Heart right ventricle (tissue), 16 donors: ENCODE results near the gene ZFP14. TPM values are rescaled to one million over a fixed set of nuclear protein-coding genes. Genes with fewer than 3 reads are reported as not detected.

Experiments
- ATAC-seq, 8 donors: fragments of 200-7000 bp; cut with Tn5 transposase; one replicate each; pipeline ENCODE4 v1.9.1; 2020; ENCODE audit warnings: mild to moderate bottlenecking in 8 of 8, moderate library complexity in 8 of 8, moderate number of reproducible peaks in 1 of 8
- DNase-seq, 2 donors: peaks; one replicate each; pipeline ENCODE4 v3.0.0-alpha.2; 2020
- H3K27ac ChIP-seq, 10 donors: fragments of 200-600 bp; sonication (generic) in 2 of 10; one replicate each; pipeline versions ENCODE4 v1.5.0 to v1.8.0; 2020 to 2022; ENCODE audit warnings: mild to moderate bottlenecking in 3 of 10
- H3K27me3 ChIP-seq, 7 donors: fragments of 200-600 bp; one replicate each; pipeline ENCODE4 v1.8.0; 2021 to 2022; ENCODE audit warnings: mild to moderate bottlenecking in 2 of 7
- H3K36me3 ChIP-seq, 9 donors: fragments of 200-600 bp; sonication (generic) in 1 of 9; one replicate each; pipeline versions ENCODE4 v1.5.0 to v1.8.0; 2020 to 2022; ENCODE audit warnings: mild to moderate bottlenecking in 2 of 9
- H3K4me1 ChIP-seq, 9 donors: fragments of 200-600 bp; sonication (generic) in 1 of 9; one replicate each; pipeline versions ENCODE4 v1.5.0 to v1.8.0; 2020 to 2022; ENCODE audit warnings: mild to moderate bottlenecking in 4 of 9
- H3K4me3 ChIP-seq, 10 donors: fragments of 200-600 bp; sonication (generic) in 2 of 10; one replicate each; pipeline versions ENCODE4 v1.5.0 to v1.8.0; 2020 to 2022; ENCODE audit warnings: mild to moderate bottlenecking in 7 of 10, moderate library complexity in 2 of 10
- H3K9me3 ChIP-seq, 11 donors: fragments of 200-600 bp in 10 of 11; sonication (generic) in 2 of 11; one replicate each; pipeline versions ENCODE4 v1.5.0 to v1.8.0; 2013 to 2022; ENCODE audit warnings: mild to moderate bottlenecking in 2 of 11, control low read depth in 1 of 11, moderate library complexity in 1 of 11
- CTCF ChIP-seq, 9 donors: fragments of 200-600 bp; sonication (generic) in 2 of 9; IDR thresholded peaks; one replicate each; pipeline versions ENCODE4 v1.5.0 to v1.8.0; 2021 to 2022; ENCODE audit warnings: antibody characterized with exemption in 9 of 9, mild to moderate bottlenecking in 5 of 9, moderate library complexity in 1 of 9
- WGBS, 2 donors: extraction: QIAGEN DNeasy Blood & Tissue Kit; methylation state at CpG; one replicate each; pipeline ENCODE4 v1.1.7; 2013; ENCODE audit warnings: inconsistent platforms in 1 of 2; 5-methylcytosine and 5-hydroxymethylcytosine counted together
- intact Hi-C, 10 donors: fragments of 100-400 bp; cut with DNase I; formaldehyde crosslinking; loops; one replicate each; pipeline versions ENCODE4 v1.11.1 to v1.14.2; 2022
- polyA plus RNA-seq, 2 donors: library from polyadenylated mRNA; stranded (reverse); fragments of 200-250 nt; gene quantifications; one replicate each; pipeline ENCODE4 v1.2.3, GENCODE V29; 2013
- total RNA-seq, 10 donors: library from RNA; stranded (reverse); fragmentation: NEBNext Ultra II Directional in 3 of 10; extraction: Animal tissue kit (Norgen Biotek cat#: 25700) in 3 of 10; gene quantifications; one replicate each; pipeline versions ENCODE4 v1.2.1 to v1.2.4, GENCODE V29; 2021 to 2023
- donor health status: Arrhythmogenic right ventricular cardiomyopathy.
- donor health status: ischemic (EF 13 %, LVEDD 7.1; RV severe dilation, severe dysfunction).
- donor health status: healthy with polysubstance abuse.
- donor health status: DM: no; HTN: yes; CAD: no.
- donor health status: DM: no; HTN: no; CAD: no.
- donor health status: ischemic (EF 25% LVEDD 6.9; RV normal size, moderate dysfunction).
- donor health status: ischemic (EF 25% LVEDD 5.7; RV mildly dilated, moderate dysfunction).
- donor health status: healthy.
- donor health status: DM: yes; HTN: yes; CAD: no.
- donor health status: Ischemic cardiomyopathy.
- donor health status: ischemic (EF 35%, LVEDD 5.7; RV mildly dilated, moderate dysfunction).
- donor health status: nonischemic (EF 11% LVEDD 7.7; RV severe dilation, severe dysfunction).
- donor health status: DM: yes; HTN: yes; CAD: no.
- donor health status: PGD.
- donor health status: ischemic (EF 29% LVEDD 5.4; RV normal size, mild dysfunction).
- donor health status: nonischemic (EF 23%, LVEDD 6.1; RV moderate dilation, normal function).

ZFP14 gene
- total and polyA plus RNA-seq, 12 donors = 0.62 to 4.0 (median 2.4) TPM

GRCh38 chr19:36420961-36421748, 42.2 kb upstream of the ZFP14 start:
- TF ChIP-seq CTCF (IDR thresholded peaks at IDR 0.05) = peak in 3 of 9 donors; percentile 23 to 36 (median 34)
- H3K9me3 ChIP-seq = peaks cover 0 to 23% (median 0%) of the 10 kb centered on the region in 11 donors
- 5 to 7% methylated on average over 61 of the region's 61 CpGs for WGBS, 2 donors
- peaks cover 2 to 37% (median 17%) of the 10 kb centered on the region in 9 donors for H3K4me1 ChIP-seq
- intact Hi-C loops = no loop called here
- peaks cover 0 to 21% (median 0%) of the 10 kb centered on the region in 7 donors for H3K27me3 ChIP-seq
- DNase-seq (peak; percentile 18 to 54), ATAC-seq (peak in 7 of 8 donors; percentile 30 to 68 (median 61))
- H3K27ac ChIP-seq = peak overlapping the region in 7 of 10 donors; percentile 23 to 64 (median 51)
- H3K4me3 ChIP-seq = peak overlapping the region; percentile 28 to 68 (median 60)
- no peaks in the 10 kb centered on the region for H3K36me3 ChIP-seq

GRCh38 chr19:36418287-36419001, 39.4 kb upstream of the ZFP14 start, which contains the start of gene ZFP82:
Gene ZFP82, minus strand, starts transcription at chr19:36418644. Its CDS starts 8,855 bp downstream, at chr19:36409789.
- peak in 1 of 9 donors; percentile 12 for TF ChIP-seq CTCF (IDR thresholded peaks at IDR 0.05)
- intact Hi-C loops = loop anchor here in 5 of 10 donors (1.0 to 5.0 kb wide), 5 partner anchors 36 to 71 kb away; partner anchors contain the start of genes ZNF566 (in 4 of the 5) and ZFP14 (in 1 of the 5)
- Histone ChIP-seq H3K4me1 (peaks cover 2 to 46% (median 17%) of the 10 kb centered on the region in 9 donors), H3K9me3 (peaks cover 0 to 35% (median 0%) of the 10 kb centered on the region in 11 donors), H3K27ac (peak within 1 kb of the TSS; percentile 86 to 96 (median 92)), H3K27me3 (peaks cover 0 to 21% (median 0%) of the 10 kb centered on the region in 7 donors), H3K4me3 (peak within 1 kb of the TSS; percentile 59 to 94 (median 78)), H3K36me3 (peaks cover 0 to 2% (median 0%) of the 10 kb centered on the region in 9 donors)
- DNase-seq (peak; percentile 86 to 90), ATAC-seq (peak; percentile 96 to 98 (median 98))
- WGBS, 2 donors = 0 to 1% methylated on average over 70 of the region's 70 CpGs

GRCh38 chr19:36417752-36418286, 38.8 kb upstream of the ZFP14 start:
- 11 to 20% methylated on average over 25 of the region's 25 CpGs for WGBS, 2 donors
- Histone ChIP-seq H3K4me3 (peak overlapping the region; percentile 59 to 94 (median 78)), H3K27me3 (peaks cover 0 to 21% (median 0%) of the 10 kb centered on the region in 7 donors), H3K9me3 (peaks cover 0 to 42% (median 0%) of the 10 kb centered on the region in 11 donors), H3K36me3 (peaks cover 0 to 8% (median 0%) of the 10 kb centered on the region in 9 donors), H3K4me1 (peaks cover 2 to 46% (median 17%) of the 10 kb centered on the region in 9 donors), H3K27ac (peak overlapping the region; percentile 86 to 96 (median 92))
- DNase-seq (peak in 1 of 2 donors; percentile 13), ATAC-seq (peak in 3 of 8 donors; percentile 0 to 3 (median 1))
- intact Hi-C loops = loop anchor here in 5 of 10 donors (1.0 to 5.0 kb wide), 5 partner anchors 36 to 71 kb away; partner anchors contain the start of genes ZNF566 (in 4 of the 5) and ZFP14 (in 1 of the 5)
- no peak for TF ChIP-seq CTCF (IDR thresholded peaks at IDR 0.05)
